Activated CD8-positive, alpha-beta T cell treated with anti-CD3 and anti-CD28 coated beads, Interleukin-2, amount 10 ng/mL, durations not matched to agents 7 days and 5 days (primary cell): Measurements from ENCODE around the gene ARHGEF7. TPM values are rescaled to one million over a fixed set of nuclear protein-coding genes. Genes with fewer than 3 reads are reported as not detected.

Experiments used
- ATAC-seq: fragments of 150-1000 bp; cut with Tn5 transposase; one replicate; pipeline ENCODE4 v1.10.0; 2021; ENCODE audit warnings: moderate library complexity
- CTCF ChIA-PET: fragments of 350-600 bp; sonication (Branson Sonifier 250); formaldehyde crosslinking; loops from one replicate; lab custom pipeline; 2021; ENCODE audit warnings: antibody characterized with exemption; lab: Charles Lee
- POLR2A ChIA-PET: fragments of 350-600 bp; sonication (Branson Sonifier 250); formaldehyde crosslinking; loops from one replicate; lab custom pipeline; 2021; ENCODE audit warnings: antibody characterized with exemption; lab: Charles Lee
- DNase-seq: peaks from one replicate; pipeline ENCODE4 v3.0.0-alpha.2; 2020
- H3K27ac Mint-ChIP-seq: one replicate; pipeline ENCODE4 v1.8.0; 2021; ENCODE audit warnings: mild to moderate bottlenecking, mixed read lengths
- H3K27me3 Mint-ChIP-seq: one replicate; pipeline ENCODE4 v1.8.0; 2021; ENCODE audit warnings: low read depth, mixed read lengths
- H3K36me3 Mint-ChIP-seq: one replicate; pipeline ENCODE4 v1.8.0; 2021; ENCODE audit warnings: low read depth, mixed read lengths
- H3K4me1 Mint-ChIP-seq: one replicate; pipeline ENCODE4 v1.8.0; 2021; ENCODE audit warnings: low read depth, mixed read lengths
- H3K4me3 Mint-ChIP-seq: one replicate; pipeline ENCODE4 v1.8.0; 2021; ENCODE audit warnings: mild to moderate bottlenecking, mixed read lengths
- H3K9me3 Mint-ChIP-seq: one replicate; pipeline ENCODE4 v1.8.0; 2022; ENCODE audit warnings: mixed read lengths; ENCODE audit not compliant: insufficient read depth
- total RNA-seq, 2 experiments: library from RNA; stranded (reverse); gene quantifications; one replicate each; pipeline ENCODE4 v1.2.3, GENCODE V29; 2021

Gene ARHGEF7
- total RNA-seq, 2 experiments from 2014 or later = 67.1 to 75.1 TPM

DNA sequence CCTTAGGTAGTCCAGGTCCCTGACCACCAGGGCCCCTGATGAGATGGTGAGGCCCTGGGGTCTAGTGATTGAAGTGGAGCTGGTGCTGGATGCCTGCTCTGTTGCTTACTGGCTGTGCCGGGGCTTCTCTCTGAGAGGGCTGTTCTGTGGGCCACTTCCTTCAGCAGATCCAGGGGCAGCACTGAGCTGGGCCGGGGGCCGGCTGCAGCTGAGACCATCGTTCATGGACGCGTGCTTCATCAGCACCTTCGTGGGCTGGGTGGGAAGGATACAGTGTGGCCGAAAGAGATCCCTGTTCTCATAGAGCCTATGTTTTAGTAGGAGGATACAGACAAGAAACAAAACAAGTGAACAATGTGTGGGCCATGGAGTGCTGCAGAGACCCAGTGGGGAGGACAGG lies 172.1 kb downstream of the ARHGEF7 start:
- no peaks in the 10 kb centered on the region for H3K4me1 Mint-ChIP-seq
- H3K9me3 Mint-ChIP-seq = no peaks in the 10 kb centered on the region
- ATAC-seq = no peak
- no peak overlapping the region for H3K27ac Mint-ChIP-seq
- H3K27me3 Mint-ChIP-seq = no peaks in the 10 kb centered on the region
- DNase-seq = no peak
- no peak overlapping the region for H3K4me3 Mint-ChIP-seq
- CTCF ChIA-PET = no interaction called here
- peaks cover 42% of the 10 kb centered on the region for H3K36me3 Mint-ChIP-seq
- POLR2A ChIA-PET = no interaction called here

DNA sequence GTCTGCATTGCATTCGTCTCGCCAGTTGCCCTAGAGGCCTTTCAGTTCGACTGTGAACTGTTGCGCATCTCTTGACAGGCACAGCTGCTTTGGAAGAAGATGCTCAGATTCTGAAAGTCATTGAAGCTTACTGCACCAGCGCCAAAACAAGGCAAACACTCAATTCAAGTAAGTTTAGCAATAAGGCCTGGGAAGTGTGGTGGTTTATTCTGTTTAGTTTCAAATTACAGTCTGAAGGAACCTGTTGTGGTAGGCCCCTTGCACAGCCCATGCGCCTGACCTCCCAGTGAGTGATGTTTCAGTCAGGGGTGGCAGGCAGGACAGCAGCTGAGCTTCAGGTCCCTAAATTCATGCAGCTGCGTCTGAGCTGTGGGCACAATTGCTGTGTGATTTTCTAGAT lies 173.2 kb downstream of the ARHGEF7 start:
- DNase-seq (no peak), ATAC-seq (no peak)
- Mint-ChIP-seq H3K9me3 (no peaks in the 10 kb centered on the region), H3K4me1 (no peaks in the 10 kb centered on the region), H3K36me3 (peaks cover 42% of the 10 kb centered on the region), H3K4me3 (no peak overlapping the region), H3K27ac (no peak overlapping the region), H3K27me3 (no peaks in the 10 kb centered on the region)
- ChIA-PET POLR2A (no interaction called here), CTCF (no interaction called here)

DNA sequence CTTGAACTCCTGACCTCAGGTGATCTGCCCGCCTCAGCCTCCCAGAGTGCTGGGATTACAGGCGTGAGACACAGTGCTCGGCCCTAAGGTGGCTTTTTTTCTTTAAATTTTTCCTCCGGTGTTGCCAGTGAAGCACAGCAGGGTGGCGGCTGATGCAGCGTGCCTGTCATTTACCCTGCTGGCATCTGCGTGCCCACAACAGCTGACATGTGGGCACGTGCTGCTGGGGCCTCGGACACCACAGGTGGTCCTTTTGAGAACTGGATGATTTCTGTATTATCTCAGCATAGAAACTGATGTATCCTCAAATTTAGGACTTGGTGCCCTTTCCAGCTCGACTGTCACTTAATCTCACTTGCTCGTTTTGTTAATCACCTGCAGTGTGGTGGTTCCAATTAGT lies 174.1 kb downstream of the ARHGEF7 start:
- no peaks in the 10 kb centered on the region for H3K4me1 Mint-ChIP-seq
- no peak for ATAC-seq
- POLR2A ChIA-PET = no interaction called here
- no peak for DNase-seq
- no peak overlapping the region for H3K4me3 Mint-ChIP-seq
- H3K9me3 Mint-ChIP-seq = no peaks in the 10 kb centered on the region
- H3K36me3 Mint-ChIP-seq = peaks cover 39% of the 10 kb centered on the region
- no peak overlapping the region for H3K27ac Mint-ChIP-seq
- CTCF ChIA-PET = no interaction called here
- H3K27me3 Mint-ChIP-seq = no peaks in the 10 kb centered on the region

DNA sequence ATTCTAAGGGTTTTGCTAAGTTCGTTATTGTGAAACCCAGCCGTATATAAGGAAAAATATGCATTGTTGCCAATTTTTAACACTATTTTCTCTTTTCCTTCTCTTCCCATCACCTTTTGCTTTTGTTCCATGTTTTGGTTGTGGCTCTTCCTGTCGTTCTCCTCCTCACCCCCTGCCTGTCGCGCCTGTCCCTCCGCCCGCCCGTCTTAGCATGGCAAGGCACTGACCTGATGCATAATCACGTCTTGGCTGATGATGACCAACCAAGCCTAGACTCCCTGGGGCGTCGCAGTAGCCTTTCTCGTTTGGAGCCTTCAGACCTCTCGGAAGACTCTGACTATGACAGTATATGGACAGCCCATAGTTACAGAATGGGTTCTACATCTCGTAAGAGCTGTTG lies 176.8 kb downstream of the ARHGEF7 start:
- Mint-ChIP-seq H3K36me3 (peaks cover 32% of the 10 kb centered on the region), H3K9me3 (no peaks in the 10 kb centered on the region), H3K4me1 (peaks cover 12% of the 10 kb centered on the region), H3K27me3 (no peaks in the 10 kb centered on the region), H3K4me3 (no peak overlapping the region), H3K27ac (no peak overlapping the region)
- DNase-seq = no peak
- ChIA-PET CTCF (no interaction called here), POLR2A (no interaction called here)
- ATAC-seq = no peak

DNA sequence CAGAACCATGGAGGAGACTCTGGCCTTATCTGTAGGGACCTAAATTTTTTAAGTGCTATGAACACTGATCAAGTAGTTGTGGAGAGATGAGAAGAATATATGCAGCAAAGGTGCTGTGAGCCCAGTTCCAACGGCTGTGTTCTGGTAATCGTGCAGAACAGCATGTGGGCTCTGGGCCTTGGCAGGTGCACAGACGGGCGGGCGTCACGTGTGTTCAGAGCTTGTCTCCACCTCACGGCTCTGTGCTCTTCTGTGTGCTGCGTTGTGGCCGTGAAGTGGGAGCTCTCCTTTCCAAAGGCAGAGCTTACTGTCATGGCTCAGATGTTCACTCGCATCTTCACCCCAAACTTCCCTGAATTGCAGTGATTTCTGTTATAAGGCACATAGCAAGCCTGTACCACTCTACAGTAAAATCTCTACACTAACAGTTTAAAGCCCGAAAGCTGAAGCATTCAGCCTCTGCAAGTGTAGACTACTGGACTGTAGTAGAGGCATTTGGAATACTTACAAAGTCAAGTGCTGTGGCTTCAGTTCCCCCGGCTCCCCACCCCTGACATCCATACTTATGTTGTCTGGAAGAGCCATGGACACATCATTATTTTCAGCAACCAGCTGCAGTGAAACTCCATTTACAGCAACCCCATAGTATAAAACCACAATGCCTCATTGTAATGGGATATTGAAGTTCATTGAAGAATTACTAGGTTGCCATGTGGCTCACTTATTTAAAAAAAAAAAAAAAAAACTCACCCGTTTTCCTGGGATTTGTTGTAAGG lies 177.8 kb downstream of the ARHGEF7 start:
- Mint-ChIP-seq H3K27ac (no peak overlapping the region), H3K27me3 (no peaks in the 10 kb centered on the region), H3K4me3 (no peak overlapping the region), H3K4me1 (peaks cover 12% of the 10 kb centered on the region), H3K36me3 (peaks cover 38% of the 10 kb centered on the region), H3K9me3 (no peaks in the 10 kb centered on the region)
- ATAC-seq (no peak), DNase-seq (no peak)
- CTCF ChIA-PET = no interaction called here
- POLR2A ChIA-PET = no interaction called here

DNA sequence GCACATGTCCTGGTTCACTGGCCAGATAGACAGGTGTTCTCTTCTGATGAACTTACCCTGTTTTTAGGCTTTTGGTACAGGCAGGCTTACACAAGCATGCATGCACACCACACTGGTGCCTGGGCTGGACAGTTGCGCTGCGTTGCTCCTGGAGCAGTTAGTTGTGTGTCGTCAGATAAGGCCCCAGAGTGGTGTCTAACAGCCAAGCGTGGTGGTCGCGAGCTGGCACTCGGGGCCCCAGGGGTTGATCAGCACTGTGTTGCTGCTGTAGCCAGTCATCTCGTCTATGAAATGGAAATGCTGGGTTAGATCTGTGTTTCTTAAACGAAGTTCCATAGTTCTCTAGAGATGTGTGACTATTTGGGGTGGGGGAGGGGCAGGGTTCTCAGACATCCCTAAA lies 180.8 kb downstream of the ARHGEF7 start:
- no peaks in the 10 kb centered on the region for H3K9me3 Mint-ChIP-seq
- DNase-seq (no peak), ATAC-seq (no peak)
- H3K27me3 Mint-ChIP-seq = no peaks in the 10 kb centered on the region
- no peak overlapping the region for H3K27ac Mint-ChIP-seq
- ChIA-PET POLR2A (no interaction called here), CTCF (no interaction called here)
- H3K4me3 Mint-ChIP-seq = no peak overlapping the region
- peaks cover 36% of the 10 kb centered on the region for H3K36me3 Mint-ChIP-seq
- peaks cover 12% of the 10 kb centered on the region for H3K4me1 Mint-ChIP-seq

DNA sequence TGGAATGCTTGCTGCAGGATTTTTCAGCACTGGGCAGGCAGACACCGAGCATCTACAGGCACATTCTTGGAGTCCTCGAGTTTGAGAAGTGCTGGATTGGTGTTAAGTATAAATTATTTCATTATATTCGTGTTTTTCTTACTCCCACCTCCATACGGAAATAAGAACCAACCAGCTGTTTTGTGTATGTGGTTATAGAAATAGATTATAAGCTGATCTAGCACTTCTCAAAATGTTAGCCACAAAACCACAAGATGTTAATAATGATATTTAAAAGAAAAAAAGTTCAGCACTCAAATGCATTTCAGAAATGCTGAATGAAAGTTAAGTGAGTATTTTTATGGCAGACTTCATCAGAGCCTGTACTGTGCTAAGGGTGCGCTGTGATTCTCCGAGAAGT lies 181.3 kb downstream of the ARHGEF7 start:
- H3K36me3 Mint-ChIP-seq = peaks cover 39% of the 10 kb centered on the region
- ATAC-seq = no peak
- peaks cover 12% of the 10 kb centered on the region for H3K4me1 Mint-ChIP-seq
- no peaks in the 10 kb centered on the region for H3K27me3 Mint-ChIP-seq
- H3K9me3 Mint-ChIP-seq = no peaks in the 10 kb centered on the region
- CTCF ChIA-PET = no interaction called here
- POLR2A ChIA-PET = no interaction called here
- H3K27ac Mint-ChIP-seq = no peak overlapping the region
- H3K4me3 Mint-ChIP-seq = no peak overlapping the region
- no peak for DNase-seq

DNA sequence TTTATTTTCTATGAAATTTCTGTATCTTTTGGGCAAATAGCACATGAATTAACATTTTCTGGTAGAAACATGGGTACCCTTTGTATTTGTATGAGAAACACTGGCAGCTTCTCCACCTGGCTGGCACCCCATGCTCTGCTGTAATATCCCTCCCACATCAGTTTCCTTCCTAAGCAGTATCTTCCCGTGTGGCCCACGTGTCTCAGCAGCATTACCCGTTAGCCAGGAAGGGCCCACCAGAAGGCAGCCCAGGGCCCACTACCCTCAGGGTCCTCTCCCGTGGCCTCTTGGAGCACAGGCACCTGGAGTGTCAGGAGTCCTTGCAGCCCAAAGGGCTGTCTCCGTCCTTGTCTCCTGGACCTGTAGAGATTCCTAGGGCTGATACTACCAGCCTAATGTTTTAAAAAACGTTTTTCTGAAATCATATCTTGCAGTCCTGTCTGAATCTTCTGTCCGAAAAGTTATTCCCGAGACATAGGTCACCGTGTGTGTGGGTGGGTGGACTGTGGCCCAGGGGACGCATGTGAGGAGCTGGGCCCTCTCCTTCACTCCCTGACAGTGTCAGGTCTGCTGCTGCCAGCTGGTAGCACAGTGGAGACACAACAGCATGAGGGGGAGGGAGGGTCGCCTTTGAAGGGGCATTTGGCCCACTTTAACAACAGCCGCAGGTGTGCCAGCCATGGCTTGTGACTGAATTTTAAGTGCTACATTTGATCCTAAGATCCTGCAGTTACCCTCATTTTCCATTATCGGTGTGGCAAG lies 183.3 kb downstream of the ARHGEF7 start:
- POLR2A ChIA-PET = no interaction called here
- H3K4me3 Mint-ChIP-seq = no peak overlapping the region
- H3K9me3 Mint-ChIP-seq = no peaks in the 10 kb centered on the region
- peaks cover 13% of the 10 kb centered on the region for H3K4me1 Mint-ChIP-seq
- CTCF ChIA-PET = no interaction called here
- H3K36me3 Mint-ChIP-seq = peaks cover 40% of the 10 kb centered on the region
- H3K27me3 Mint-ChIP-seq = no peaks in the 10 kb centered on the region
- H3K27ac Mint-ChIP-seq = no peak overlapping the region
- DNase-seq (no peak), ATAC-seq (no peak)

DNA sequence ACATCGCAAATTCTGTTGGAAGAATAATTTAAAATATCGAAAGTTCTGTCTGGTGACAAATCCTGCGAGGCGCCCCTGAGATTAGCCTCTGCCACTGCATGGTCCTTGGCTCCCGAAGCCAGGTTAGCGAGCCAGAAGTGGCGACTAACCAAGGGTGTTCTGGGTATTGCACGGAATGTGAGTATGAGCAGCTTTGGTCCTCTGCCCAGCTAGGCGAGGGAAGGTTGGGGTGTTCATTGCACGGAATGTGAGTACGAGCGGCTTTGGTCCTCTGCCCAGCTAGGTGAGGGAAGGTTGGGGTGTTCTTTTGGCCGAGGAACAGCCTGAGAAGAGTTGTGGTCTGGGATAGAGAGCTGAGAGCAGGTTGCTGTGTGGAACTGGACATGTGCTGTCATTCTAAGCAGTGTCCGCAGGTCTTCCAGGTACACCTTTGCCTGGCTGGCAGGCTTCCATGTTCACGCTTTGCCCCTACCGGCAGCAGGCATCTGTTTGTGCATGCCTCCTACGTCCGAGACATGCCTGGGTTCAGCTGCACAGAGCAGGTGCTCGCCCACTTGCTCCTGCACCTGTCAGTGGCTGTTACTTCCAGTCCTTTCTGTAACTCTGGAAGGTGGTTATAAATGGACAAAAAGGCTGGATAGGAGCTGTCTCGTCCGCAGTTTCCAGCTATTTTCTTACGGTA lies 187.1 kb downstream of the ARHGEF7 start:
- ChIA-PET CTCF (no interaction called here), POLR2A (no interaction called here)
- Mint-ChIP-seq H3K4me3 (no peak overlapping the region), H3K27ac (peak overlapping the region; percentile 16), H3K27me3 (no peaks in the 10 kb centered on the region), H3K36me3 (peaks cover 65% of the 10 kb centered on the region), H3K4me1 (peaks cover 16% of the 10 kb centered on the region), H3K9me3 (peaks cover 4% of the 10 kb centered on the region)
- ATAC-seq (no peak), DNase-seq (no peak)

DNA sequence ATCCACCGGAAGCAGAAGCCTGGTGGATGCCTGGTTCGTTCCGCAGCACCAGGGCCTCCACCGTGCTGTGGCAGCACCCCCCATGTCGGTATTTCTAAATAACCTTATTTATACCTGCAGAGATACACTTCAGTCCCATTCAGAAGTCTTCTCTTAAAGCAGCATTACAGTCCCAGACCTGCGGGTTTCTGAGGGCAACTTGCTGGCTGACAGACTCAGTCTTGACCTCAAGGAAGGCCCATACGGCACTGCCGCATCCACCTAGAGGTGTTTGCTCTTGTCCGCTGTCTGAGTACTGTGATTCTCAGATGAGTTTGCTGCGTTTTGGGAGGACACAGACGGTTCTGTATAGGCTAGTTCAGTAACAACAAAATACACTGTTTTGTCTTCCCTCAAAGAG lies 188.4 kb downstream of the ARHGEF7 start:
- POLR2A ChIA-PET = no interaction called here
- DNase-seq (no peak), ATAC-seq (no peak)
- peaks cover 67% of the 10 kb centered on the region for H3K36me3 Mint-ChIP-seq
- peaks cover 4% of the 10 kb centered on the region for H3K9me3 Mint-ChIP-seq
- H3K27me3 Mint-ChIP-seq = no peaks in the 10 kb centered on the region
- no peak overlapping the region for H3K4me3 Mint-ChIP-seq
- H3K27ac Mint-ChIP-seq = peak overlapping the region; percentile 83
- H3K4me1 Mint-ChIP-seq = peaks cover 16% of the 10 kb centered on the region
- CTCF ChIA-PET = no interaction called here

DNA sequence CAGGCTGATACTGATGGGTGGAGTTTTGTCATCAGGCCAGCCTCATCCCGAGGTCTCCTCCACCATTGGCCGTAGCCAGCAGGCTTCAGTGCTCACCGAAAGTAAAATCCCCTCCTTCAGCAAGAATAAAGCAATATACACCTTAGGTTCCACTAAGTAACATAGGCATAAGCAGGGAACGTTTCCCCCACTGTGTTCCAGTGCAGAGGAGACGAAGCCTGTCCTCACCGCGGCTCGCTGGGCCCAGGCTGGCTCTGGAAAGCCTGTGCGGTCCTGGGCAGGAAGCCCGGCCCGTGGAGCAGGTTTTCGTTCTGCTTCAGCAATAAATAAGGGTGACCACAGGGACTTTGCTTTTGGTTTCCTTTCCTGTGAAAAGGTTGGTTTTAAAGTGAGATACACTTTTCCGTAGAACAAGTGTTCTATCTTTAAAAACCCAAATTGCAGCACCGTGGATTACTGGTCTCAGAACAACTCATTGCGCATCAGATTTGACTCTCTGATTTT lies 189.0 kb downstream of the ARHGEF7 start:
- H3K4me1 Mint-ChIP-seq = peaks cover 16% of the 10 kb centered on the region
- DNase-seq = peak; percentile 25
- peaks cover 72% of the 10 kb centered on the region for H3K36me3 Mint-ChIP-seq
- H3K27ac Mint-ChIP-seq = peak overlapping the region; percentile 83
- CTCF ChIA-PET = no interaction called here
- POLR2A ChIA-PET = no interaction called here
- H3K27me3 Mint-ChIP-seq = no peaks in the 10 kb centered on the region
- peak; percentile 69 for ATAC-seq
- H3K4me3 Mint-ChIP-seq = no peak overlapping the region
- peaks cover 4% of the 10 kb centered on the region for H3K9me3 Mint-ChIP-seq
